Measurements from ENCODE around the gene RPP38. TPM values are rescaled to one million over a fixed set of nuclear protein-coding genes. Genes with fewer than 3 reads are reported as not detected.

The RPP38 gene
- total RNA-seq, 4 donors from 2014 or later = 7.5 to 10.6 (median 10.3) TPM

DNA sequence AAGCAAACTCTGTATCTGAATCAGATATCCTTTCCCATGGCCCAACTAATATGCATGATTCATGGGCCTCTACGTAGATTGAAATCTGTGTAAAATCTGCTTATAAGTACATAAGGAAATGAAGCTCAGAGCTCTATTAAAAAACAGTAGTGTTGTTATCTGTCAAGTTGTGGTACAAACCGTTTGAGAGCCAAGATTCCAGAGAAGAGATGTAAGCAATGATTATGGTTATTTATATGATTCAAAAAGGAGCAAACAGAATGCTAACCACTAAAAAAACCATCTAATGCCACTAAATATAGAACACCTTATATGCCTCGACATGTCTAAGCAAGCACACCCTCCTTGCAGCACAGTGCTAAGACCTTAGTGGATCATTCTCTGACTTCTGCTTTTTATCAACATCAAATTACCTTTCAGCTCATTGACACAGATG is 26.6 kb downstream of the RPP38 start:
- TF ChIP-seq, protein P1, sequence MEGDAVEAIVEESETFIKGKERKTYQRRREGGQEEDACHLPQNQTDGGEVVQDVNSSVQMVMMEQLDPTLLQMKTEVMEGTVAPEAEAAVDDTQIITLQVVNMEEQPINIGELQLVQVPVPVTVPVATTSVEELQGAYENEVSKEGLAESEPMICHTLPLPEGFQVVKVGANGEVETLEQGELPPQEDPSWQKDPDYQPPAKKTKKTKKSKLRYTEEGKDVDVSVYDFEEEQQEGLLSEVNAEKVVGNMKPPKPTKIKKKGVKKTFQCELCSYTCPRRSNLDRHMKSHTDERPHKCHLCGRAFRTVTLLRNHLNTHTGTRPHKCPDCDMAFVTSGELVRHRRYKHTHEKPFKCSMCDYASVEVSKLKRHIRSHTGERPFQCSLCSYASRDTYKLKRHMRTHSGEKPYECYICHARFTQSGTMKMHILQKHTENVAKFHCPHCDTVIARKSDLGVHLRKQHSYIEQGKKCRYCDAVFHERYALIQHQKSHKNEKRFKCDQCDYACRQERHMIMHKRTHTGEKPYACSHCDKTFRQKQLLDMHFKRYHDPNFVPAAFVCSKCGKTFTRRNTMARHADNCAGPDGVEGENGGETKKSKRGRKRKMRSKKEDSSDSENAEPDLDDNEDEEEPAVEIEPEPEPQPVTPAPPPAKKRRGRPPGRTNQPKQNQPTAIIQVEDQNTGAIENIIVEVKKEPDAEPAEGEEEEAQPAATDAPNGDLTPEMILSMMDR (IDR thresholded peaks at IDR 0.05; ENCODE audit: low read depth) = no peak

DNA sequence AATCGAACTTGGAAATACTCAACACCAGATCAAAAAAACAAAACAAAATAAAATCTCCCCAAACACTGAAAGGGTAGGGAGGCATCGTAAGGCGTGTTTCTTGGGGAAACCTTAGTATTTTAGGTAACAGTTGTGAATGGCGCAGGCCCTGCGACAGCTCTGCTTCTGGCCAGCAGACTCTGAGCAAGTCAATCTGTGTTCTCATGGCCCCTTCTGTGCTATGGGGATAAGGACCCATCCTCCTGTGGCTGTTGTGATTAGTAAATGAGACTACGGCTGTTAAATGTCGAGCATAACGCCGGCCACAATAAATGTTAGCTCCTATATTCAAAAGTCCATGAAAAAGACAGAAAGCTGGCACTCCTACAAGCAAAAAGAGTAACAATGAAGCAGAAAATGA is 27.0 kb downstream of the RPP38 start:
- TF ChIP-seq, protein P1 (IDR thresholded peaks at IDR 0.05; ENCODE audit: low read depth) = no peak

DNA sequence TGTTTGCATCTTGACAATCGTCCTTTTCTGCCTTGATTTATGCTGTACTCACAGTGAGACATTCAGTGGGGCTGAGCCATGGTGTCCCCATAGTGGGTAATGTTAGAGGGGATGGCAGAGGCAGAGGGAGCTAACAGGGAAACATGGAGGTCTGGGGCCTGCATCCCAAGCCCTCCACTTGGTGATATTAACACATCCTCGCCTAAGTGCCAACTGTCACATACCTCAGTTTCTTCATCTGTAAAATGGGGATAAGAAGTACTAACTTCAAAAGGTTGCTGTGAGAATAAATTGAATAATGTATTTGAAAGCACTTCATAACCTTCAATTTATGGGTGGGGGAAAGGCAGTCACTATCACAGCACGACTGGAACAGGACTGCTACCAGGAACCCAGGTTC is 27.8 kb downstream of the RPP38 start:
- TF ChIP-seq, protein P1 (IDR thresholded peaks at IDR 0.05; ENCODE audit: low read depth) = no peak

DNA sequence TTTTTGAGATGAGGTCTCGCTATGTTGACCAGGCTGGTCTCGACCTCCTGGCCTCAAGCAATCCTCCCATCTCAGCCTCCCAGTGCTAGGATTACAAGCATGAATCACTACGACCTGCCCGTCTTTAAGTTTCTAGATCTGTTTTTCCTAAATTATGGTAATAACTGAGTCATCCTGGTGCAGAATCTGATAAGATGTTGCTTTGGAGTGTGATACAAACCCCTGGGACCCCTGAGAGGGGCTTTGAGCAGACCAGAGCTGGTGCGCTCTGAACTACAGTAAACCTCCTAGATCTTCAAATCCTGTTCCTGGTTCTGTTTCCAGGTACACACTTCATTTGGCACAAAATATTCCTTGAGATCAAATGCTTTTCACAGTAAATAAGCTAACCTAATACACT is 34.2 kb downstream of the RPP38 start:
- TF ChIP-seq, protein P1 (IDR thresholded peaks at IDR 0.05; ENCODE audit: low read depth) = no peak

DNA sequence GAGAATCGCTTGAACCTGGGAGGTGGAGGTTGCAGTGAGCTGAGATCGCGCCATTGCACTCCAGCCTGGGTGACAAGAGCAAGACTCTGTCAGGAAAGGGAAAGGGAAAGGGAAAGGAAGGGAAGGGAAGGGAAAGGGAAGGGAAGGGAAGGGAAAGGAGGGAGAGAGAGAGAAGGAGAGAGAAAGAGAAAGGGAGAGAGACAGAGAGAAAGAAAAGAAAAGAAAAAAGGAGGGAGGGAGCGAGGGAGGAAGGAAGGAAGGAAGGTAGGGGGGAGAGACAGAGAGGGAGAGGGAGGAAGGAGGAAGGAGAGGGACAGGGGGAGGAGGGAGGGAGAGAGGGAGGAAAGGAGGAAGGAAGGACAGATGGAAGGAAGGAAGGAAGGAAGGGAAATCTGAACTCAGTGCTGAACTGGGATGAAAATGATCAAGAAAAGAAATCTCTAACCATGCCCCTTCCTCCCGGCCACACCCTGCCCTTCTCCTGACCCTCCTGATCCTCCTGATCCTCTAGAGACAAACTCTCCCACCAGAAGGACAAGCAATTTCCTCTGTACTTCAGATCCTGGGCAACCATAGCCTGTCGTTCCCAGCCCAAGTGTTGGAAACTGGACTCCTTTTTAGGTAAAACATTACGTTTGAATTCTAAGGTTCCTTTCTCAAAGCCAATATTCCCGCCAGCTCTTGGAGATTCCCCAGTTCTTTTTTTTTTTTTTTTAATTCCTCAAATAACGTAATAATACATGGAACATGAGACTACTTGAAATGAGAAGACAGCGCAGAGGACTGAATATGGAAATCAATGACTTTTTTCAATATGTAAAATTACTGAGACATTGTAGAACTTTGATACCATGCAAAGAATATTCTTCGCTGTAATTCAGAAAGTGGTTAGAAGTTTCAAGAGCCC is 39.2 kb downstream of the RPP38 start:
- TF ChIP-seq, protein P1 (IDR thresholded peaks at IDR 0.05; ENCODE audit: low read depth) = no peak

DNA sequence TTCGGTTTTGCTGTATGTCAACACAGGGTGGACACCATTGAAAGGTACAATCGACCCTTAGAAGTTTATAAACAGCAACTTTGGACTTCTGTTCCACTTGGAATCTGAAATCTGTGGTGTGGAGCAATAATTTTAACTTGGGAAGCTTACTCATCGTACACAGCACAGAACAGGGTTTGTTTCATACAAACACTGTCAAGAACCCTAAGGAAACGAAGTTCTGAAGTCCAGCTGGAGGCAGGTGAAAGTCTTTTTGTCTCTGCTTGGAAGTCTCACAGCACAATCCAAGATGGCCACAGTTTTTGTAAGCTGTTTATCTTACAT is 39.8 kb downstream of the RPP38 start:
- TF ChIP-seq, protein P1 (IDR thresholded peaks at IDR 0.05; ENCODE audit: low read depth) = no peak

DNA sequence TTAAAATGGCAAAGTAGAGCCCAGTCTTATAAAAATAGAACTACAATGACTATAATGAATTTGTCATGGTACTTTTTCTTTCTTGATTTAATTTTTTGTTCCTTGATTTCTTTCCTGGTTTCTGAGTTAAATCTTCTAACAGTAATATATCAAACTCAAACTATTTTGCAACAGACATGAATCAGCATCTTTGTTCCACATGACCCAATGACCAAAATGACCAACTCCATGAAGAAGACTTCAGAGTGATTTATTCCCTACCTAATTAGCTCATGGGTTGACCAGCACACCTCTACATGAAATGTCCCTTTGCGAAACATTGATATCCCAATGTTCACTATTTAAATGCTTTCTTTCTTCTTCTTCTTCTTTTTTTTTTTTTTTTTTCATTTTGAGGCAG is 40.5 kb downstream of the RPP38 start:
- TF ChIP-seq, protein P1 (IDR thresholded peaks at IDR 0.05; ENCODE audit: low read depth) = no peak
